ENCODE results near the gene SLC25A43.
"Not testable (repeated sequence)": the region's sequence is repeated elsewhere in the genome, so short reads cannot be mapped to it uniquely, and the experiment has no call there.

Gene SLC25A43

DNA sequence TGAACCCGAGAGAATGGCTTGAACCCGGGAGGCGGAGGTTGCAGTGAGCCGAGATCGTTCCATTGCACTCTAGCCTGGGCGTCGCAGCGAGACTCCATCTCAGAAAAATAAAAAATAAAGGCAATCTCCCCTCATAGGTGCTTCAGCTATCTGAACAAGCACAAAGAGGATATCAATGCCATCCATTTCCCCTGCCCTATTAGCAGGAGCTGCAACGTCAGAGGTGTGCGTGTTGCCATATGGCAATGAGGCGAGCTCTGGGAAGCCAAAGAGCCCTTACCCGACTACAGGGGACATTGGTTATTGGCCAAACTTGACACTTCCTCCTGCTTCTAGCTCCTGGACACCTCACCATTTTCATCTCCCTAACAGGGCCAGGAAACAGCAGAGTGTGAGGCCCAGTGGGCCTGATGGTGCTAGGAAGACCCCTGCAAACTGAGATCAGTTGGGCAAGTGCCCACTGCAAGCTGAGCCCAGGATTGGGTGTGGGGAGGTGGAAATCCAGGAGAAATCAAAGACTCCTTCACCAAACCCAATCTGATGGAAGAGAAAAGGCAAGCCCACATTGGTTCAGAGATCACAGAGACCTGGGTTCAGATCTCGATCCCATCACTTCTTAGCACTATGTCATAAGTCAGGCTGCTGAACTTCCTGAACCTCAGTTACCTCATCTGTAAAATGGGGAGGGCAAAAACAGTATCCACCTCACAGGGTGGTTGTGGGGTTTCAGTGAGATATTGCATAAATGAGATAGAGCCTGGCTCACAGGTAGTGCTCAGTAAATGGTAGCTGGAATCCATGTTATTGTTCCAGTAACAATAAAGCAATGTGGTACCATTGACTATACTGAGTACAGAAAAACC, 90.3 kb downstream of the SLC25A43 start:
- FAIRE-seq (no peak), DNase-seq (ENCODE audit: insufficient read length, low spot score) (no peak)
- no peak for TF ChIP-seq POLR2AphosphoS5 (IDR thresholded peaks at IDR 0.05; ENCODE audit: low read depth, low read length)
- TF ChIP-seq POU2F2 (IDR thresholded peaks at IDR 0.05; ENCODE audit: low read depth, low read length): no peak
- TF ChIP-seq POLR2A (IDR thresholded peaks at IDR 0.05; ENCODE audit: low read depth, low read length): no peak
- no peak for TF ChIP-seq SPI1 (IDR thresholded peaks at IDR 0.05; ENCODE audit: low read depth, low read length)
- no peak for TF ChIP-seq PAX5 (IDR thresholded peaks at IDR 0.05; ENCODE audit: insufficient read depth, low read length, severe bottlenecking)

DNA sequence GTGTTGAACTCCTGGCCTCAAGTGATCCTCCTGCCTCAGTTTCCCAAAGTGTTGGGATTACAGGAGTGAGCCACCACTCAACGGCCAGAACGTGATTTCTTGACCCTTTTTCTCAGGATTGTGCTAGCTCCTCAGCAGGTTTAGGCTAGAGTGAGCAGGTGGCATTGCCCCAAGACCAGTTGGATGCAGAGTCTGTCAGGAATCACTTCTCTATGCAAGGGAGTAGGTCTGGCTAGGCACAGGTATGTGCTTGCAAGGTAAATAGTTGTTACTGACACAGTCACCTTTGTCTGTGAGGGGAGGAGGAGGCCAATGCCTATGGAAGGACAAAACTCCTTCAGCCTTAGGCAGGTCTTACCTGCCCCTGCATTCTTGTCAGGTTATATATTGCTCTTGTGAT, 93.3 kb downstream of the SLC25A43 start:
- FAIRE-seq: no peak
- TF ChIP-seq TAF1 (IDR thresholded peaks at IDR 0.05; ENCODE audit: low read depth, low read length) (no peak), PAX5 (IDR thresholded peaks at IDR 0.05; ENCODE audit: insufficient read depth, low read length, severe bottlenecking) (no peak), SPI1 (IDR thresholded peaks at IDR 0.05; ENCODE audit: low read depth, low read length) (no peak), POLR2AphosphoS5 (IDR thresholded peaks at IDR 0.05; ENCODE audit: low read depth, low read length) (no peak)

DNA sequence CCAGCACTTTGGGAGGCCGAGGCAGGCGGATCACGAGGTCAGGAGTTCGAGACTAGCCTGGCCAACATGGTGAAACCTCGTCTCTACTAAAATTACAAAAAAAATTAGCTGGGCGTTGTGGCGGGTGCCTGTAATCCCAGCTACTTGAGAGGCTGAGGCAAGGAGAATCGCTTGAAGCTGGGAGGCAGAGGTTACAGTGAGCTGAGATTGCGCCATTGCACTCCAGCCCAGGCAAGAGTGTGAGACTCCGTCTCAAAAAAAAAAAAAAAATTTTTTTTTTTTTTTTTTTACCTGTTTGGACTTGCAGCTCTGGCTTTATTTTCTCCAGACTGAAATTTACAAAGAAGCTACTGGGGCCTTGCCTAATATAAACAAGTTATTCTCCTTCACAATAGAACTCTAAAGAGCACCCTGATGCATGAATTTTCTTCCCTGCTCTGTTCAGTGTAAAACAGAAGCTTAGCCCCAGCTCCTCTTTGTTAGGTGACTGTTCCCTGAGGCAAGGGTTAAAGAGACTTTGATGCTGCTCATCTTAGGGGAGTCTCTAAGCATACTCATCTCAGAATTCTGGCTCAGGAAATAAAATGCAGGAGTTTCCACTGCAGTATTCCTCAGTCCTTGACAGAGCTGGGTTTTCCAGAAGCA, 94.8 kb downstream of the SLC25A43 start:
- not testable (repeated sequence) for DNase-seq (ENCODE audit: insufficient read length, low spot score); FAIRE-seq

More for the DNA sequence above, 93.3 kb downstream of the SLC25A43 start:
- DNase-seq (ENCODE audit: insufficient read length, low spot score): no peak

DNA sequence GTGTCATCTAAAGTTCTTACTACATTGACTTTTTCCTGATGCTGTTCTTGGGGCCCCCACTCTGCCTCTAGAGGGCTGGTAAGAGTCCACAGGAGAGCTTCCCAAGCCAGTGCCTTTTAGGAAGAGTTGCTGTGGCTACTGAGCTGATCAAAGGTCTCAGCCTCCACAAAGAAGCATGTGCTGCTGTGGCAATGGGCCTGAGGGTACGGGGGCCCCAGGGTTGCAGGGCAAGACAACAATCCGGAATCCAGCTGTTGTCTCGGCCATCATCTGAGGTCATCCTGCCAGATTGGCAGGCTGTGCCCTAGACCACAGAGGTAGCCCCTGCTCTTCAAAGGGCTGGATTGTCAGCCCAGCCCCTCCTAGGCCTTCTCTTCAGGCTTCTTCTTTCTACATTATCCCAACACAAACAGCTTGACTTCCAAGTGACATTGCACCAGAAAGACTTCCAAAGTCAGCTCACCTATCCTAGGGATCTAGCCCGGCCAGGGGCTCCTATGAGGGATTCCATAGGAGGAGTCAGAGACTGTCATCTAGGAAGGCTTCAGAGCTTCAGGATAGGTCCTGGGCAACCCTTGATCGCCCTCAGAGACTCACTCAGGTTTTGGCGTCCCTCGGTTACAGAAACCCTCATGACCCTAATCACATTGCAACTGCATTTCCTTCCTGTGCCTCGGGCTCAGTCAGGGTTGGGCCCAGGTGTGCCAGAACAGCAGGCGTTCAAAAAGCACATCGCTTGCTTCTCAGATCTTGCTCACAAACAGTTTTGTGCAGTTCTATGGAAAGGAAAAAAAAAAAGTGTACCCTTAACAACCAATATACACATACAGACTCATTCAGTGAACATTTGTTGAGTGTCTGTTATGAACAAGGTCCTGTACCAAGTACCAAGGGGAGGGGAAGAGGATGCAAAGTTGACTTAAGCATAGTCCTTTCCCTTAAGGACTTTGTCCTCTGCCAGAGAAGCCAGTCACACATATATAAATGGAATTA, 96.9 kb downstream of the SLC25A43 start:
- no peak for FAIRE-seq
- no peak for TF ChIP-seq POLR2AphosphoS5 (IDR thresholded peaks at IDR 0.05; ENCODE audit: low read depth, low read length)
- no peak for TF ChIP-seq POLR2A (IDR thresholded peaks at IDR 0.05; ENCODE audit: low read depth, low read length)
- TF ChIP-seq TAF1 (IDR thresholded peaks at IDR 0.05; ENCODE audit: low read depth, low read length): no peak
- no peak for TF ChIP-seq PAX5 (IDR thresholded peaks at IDR 0.05; ENCODE audit: insufficient read depth, low read length, severe bottlenecking)
- TF ChIP-seq SPI1 (IDR thresholded peaks at IDR 0.05; ENCODE audit: low read depth, low read length): no peak
- no peak for DNase-seq (ENCODE audit: insufficient read length, low spot score)

DNA sequence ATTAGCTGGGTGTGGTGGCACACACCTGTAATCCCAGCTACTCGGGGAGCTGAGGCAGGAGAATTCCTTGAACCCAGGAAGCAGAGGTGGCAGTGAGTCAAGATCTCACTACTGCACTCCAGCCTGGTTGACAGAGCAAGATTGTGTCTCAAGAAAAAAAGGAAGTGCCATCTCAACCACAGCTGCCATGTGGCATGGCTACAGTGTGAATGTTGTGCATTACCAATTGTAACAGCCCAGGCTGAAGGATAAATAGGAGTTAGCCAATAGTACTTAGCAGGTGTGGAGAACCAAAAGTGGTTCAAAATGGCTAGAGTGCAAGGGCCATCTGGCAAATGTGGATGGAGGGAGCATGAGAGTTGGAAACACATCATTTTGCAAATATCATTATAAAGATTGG, 98.0 kb downstream of the SLC25A43 start:
- TF ChIP-seq PAX5 (IDR thresholded peaks at IDR 0.05; ENCODE audit: insufficient read depth, low read length, severe bottlenecking) (no peak), SPI1 (IDR thresholded peaks at IDR 0.05; ENCODE audit: low read depth, low read length) (peak; percentile 52)
- FAIRE-seq (no peak), DNase-seq (ENCODE audit: insufficient read length, low spot score) (no peak)

DNA sequence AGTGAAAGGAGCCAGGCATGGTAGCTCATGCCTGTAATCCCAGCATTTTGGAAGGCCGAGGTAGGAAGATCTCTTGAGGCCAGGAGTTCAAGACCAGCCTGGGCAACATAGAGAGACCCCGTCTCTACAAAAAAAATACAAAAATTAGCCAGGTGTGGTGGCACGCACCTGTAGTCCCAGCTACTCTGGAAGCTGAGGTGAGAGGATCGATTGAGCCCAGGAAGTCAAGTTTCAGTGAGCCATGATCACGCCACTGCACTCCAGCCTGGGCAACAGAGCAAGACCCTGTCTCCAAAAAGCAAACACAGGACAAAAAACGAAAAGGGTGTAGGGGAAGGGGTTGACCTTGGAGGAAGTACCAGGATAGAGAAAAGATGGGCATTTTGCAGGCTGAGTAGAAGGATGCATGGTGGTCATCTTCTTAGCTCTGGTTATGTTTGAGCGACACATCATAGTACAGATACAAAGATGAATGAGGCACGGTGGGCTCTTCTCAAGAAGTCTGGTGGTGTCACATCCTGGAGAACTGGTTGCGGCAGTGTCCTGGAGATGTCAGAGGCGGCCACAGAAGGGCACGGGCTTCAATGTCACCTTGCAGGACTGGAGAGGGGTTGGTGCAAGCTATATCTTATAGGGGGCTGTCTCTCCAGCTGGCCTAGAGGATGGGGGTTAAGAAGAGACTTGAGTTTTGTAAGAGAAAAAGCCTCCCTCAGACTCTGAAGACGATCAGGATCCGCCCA, 101.1 kb downstream of the SLC25A43 start:
- FAIRE-seq: no peak
- TF ChIP-seq TAF1 (IDR thresholded peaks at IDR 0.05; ENCODE audit: low read depth, low read length): no peak
- TF ChIP-seq SPI1 (IDR thresholded peaks at IDR 0.05; ENCODE audit: low read depth, low read length): no peak
- no peak for TF ChIP-seq POLR2AphosphoS5 (IDR thresholded peaks at IDR 0.05; ENCODE audit: low read depth, low read length)
- no peak for TF ChIP-seq PAX5 (IDR thresholded peaks at IDR 0.05; ENCODE audit: insufficient read depth, low read length, severe bottlenecking)
- no peak for TF ChIP-seq POLR2A (IDR thresholded peaks at IDR 0.05; ENCODE audit: low read depth, low read length)
- DNase-seq (ENCODE audit: insufficient read length, low spot score): no peak

DNA sequence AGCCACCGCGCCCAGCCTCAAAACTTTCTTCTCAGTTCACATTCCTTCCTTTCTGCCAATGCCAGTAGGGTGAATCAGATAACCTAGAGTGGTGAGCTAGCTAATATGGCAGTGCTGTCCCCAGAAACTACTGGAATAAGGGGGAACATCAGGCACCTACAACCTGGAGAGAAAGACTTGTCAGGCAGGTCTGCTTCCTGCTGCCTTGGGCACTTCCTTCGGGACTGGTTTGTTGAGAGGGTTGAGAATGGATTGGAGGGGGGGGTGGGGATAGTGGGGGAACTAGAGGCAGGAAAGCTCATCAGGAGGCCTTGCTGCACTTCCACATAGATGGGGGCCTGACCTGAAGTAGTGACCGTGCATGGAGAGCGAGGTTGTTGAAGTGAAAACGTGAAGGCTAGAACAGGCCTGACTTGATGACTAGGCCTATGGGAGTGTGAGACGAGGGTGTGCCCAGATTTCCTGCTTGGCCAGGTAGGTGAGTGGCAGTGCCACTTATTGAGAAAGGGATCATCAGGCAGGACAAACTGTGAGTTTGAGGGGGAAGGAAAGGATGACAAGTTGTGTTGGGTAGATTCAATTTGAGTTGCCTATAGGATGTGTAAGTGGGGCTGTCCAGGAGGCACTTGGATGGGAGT, 102.5 kb downstream of the SLC25A43 start:
- DNase-seq (ENCODE audit: insufficient read length, low spot score) (no peak), FAIRE-seq (no peak)
- no peak for TF ChIP-seq POU2F2 (IDR thresholded peaks at IDR 0.05; ENCODE audit: low read depth, low read length)
- no peak for TF ChIP-seq POLR2AphosphoS5 (IDR thresholded peaks at IDR 0.05; ENCODE audit: low read depth, low read length)
- TF ChIP-seq TAF1 (IDR thresholded peaks at IDR 0.05; ENCODE audit: low read depth, low read length): no peak
- TF ChIP-seq PAX5 (IDR thresholded peaks at IDR 0.05; ENCODE audit: insufficient read depth, low read length, severe bottlenecking): no peak
- TF ChIP-seq SPI1 (IDR thresholded peaks at IDR 0.05; ENCODE audit: low read depth, low read length): no peak
- no peak for TF ChIP-seq POLR2A (IDR thresholded peaks at IDR 0.05; ENCODE audit: low read depth, low read length)

DNA sequence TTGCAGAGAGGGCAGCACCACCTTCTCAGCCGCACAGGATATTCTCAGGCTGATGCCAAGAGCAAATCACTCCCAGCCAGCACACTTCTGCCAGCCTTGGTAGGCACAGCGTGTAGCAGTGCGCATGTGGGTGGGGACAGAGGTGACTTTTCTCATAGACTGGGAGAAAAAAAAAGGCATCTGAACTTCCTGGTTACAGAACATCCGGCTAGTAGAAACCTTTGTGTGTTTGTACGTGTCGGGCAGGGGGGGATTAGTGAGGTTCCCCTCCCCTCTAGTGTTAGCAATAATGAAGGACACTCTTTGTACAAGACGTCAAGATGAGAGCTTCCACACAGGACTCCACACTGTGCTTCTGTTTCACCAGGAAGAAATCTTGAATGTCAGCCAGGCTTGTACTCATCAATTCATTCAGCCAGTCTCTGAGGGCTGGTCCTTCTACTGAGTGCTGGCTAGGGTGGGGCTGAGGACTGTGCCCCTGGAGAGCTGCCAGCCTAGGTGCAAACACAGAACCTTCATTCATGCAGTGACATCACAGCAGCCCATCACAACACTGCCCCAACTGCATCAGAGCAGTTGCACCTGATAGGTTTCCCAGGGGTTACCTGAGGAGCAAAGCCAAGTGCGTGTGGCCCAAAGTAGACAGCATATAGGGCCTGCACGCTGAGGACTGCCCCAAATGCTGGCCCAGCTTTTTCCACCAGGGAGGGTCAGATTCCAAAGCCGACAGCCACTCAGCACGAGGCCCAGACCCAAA, 103.8 kb downstream of the SLC25A43 start:
- no peak for DNase-seq (ENCODE audit: insufficient read length, low spot score)
- FAIRE-seq: peak; percentile 52
- TF ChIP-seq SPI1 (IDR thresholded peaks at IDR 0.05; ENCODE audit: low read depth, low read length) (no peak), PAX5 (IDR thresholded peaks at IDR 0.05; ENCODE audit: insufficient read depth, low read length, severe bottlenecking) (no peak), POLR2A (IDR thresholded peaks at IDR 0.05; ENCODE audit: low read depth, low read length) (no peak), POU2F2 (IDR thresholded peaks at IDR 0.05; ENCODE audit: low read depth, low read length) (no peak), POLR2AphosphoS5 (IDR thresholded peaks at IDR 0.05; ENCODE audit: low read depth, low read length) (no peak), TAF1 (IDR thresholded peaks at IDR 0.05; ENCODE audit: low read depth, low read length) (no peak)
